ENCODE data around the gene AIM2. TPM values are rescaled to one million over a fixed set of nuclear protein-coding genes. Genes with fewer than 3 reads are reported as not detected.
A peak's percentile ranks its signal among the peaks of the same experiment; 100 is the strongest.

AIM2 gene
- total RNA-seq, 2 experiments from 2014 or later, result 0.36 to 0.74 TPM

GRCh38 chr1:159081626-159082025, 5.1 kb upstream of the AIM2 start:
- no peaks in the 10 kb centered on the region for H3K36me3 Mint-ChIP-seq (ENCODE audit: low read depth)
- no peak overlapping the region for H3K27ac Mint-ChIP-seq
- ChIA-PET CTCF (no interaction called here), POLR2A (no interaction called here)
- Histone ChIP-seq H3K27ac (ENCODE audit: low read depth in 1 of 2, low read length in 2 of 2) (no peak overlapping the region), H3K4me3 (ENCODE audit: low read length) (no peak overlapping the region), H3K9me3 (ENCODE audit: control insufficient read depth in 1 of 2, insufficient read depth in 1 of 2, low read length in 2 of 2) (no peaks in the 10 kb centered on the region), H3K27me3 (ENCODE audit: control insufficient read depth in 1 of 2, insufficient read depth in 2 of 2, low read length in 2 of 2) (no peaks in the 10 kb centered on the region), H3K36me3 (ENCODE audit: insufficient read depth, low read length) (no peaks in the 10 kb centered on the region), H3K4me1 (ENCODE audit: insufficient read depth, low read length) (peaks cover 16% of the 10 kb centered on the region)
- ATAC-seq (ENCODE audit: poor library complexity), result no peak
- no peak for TF ChIP-seq CTCF (IDR thresholded peaks at IDR 0.05)
- intact Hi-C loops (cut with DNase I, micrococcal nuclease), result no loop called here
- no peak for DNase-seq
- no peaks in the 10 kb centered on the region for H3K9me3 Mint-ChIP-seq
- H3K4me1 Mint-ChIP-seq (ENCODE audit: low read depth), result peaks cover 10% of the 10 kb centered on the region
- H3K4me3 Mint-ChIP-seq, result no peak overlapping the region
- H3K27me3 Mint-ChIP-seq, result no peaks in the 10 kb centered on the region

- intact Hi-C loops (cut with DNase I, micrococcal nuclease), result loop anchor here (5.0 to 10.0 kb wide), 3 partner anchors 72 to 1085 kb away; partner anchors contain the start of genes IFI16 (in 1 of the 2) and KIRREL1 (in 1 of the 2)
- ChIA-PET POLR2A (no interaction called here), CTCF (no interaction called here)
- peaks cover 21% of the 10 kb centered on the region for H3K4me1 ChIP-seq (ENCODE audit: insufficient read depth, low read length)
- peaks cover 19% of the 10 kb centered on the region for H3K4me1 Mint-ChIP-seq (ENCODE audit: low read depth)
- H3K27ac ChIP-seq (ENCODE audit: low read depth in 1 of 2, low read length in 2 of 2), result no peak overlapping the region
- ATAC-seq (ENCODE audit: poor library complexity) (no peak), DNase-seq (no peak)
- H3K36me3 Mint-ChIP-seq (ENCODE audit: low read depth), result no peaks in the 10 kb centered on the region
- TF ChIP-seq CTCF (IDR thresholded peaks at IDR 0.05), result no peak
- no peaks in the 10 kb centered on the region for H3K9me3 Mint-ChIP-seq
- no peak overlapping the region for H3K4me3 ChIP-seq (ENCODE audit: low read length)
- no peaks in the 10 kb centered on the region for H3K27me3 Mint-ChIP-seq
- no peak overlapping the region for H3K4me3 Mint-ChIP-seq
- H3K27me3 ChIP-seq (ENCODE audit: control insufficient read depth in 1 of 2, insufficient read depth in 2 of 2, low read length in 2 of 2), result no peaks in the 10 kb centered on the region
- H3K27ac Mint-ChIP-seq, result no peak overlapping the region
- no peaks in the 10 kb centered on the region for H3K36me3 ChIP-seq (ENCODE audit: insufficient read depth, low read length)
- no peaks in the 10 kb centered on the region for H3K9me3 ChIP-seq (ENCODE audit: control insufficient read depth in 1 of 2, insufficient read depth in 1 of 2, low read length in 2 of 2)
Measured at GRCh38 chr1:159079525-159079924, 3.0 kb upstream of the AIM2 start.

GRCh38 chr1:159077120-159077961, 775 bp upstream of the AIM2 start:
- H3K27ac Mint-ChIP-seq, result peak overlapping the region; percentile 92
- no peaks in the 10 kb centered on the region for H3K27me3 ChIP-seq (ENCODE audit: control insufficient read depth in 1 of 2, insufficient read depth in 2 of 2, low read length in 2 of 2)
- DNase-seq (peak; percentile 52 to 95 (median 82)), ATAC-seq (ENCODE audit: poor library complexity) (peak; percentile 79)
- H3K9me3 ChIP-seq (ENCODE audit: control insufficient read depth in 1 of 2, insufficient read depth in 1 of 2, low read length in 2 of 2), result no peaks in the 10 kb centered on the region
- H3K9me3 Mint-ChIP-seq, result no peaks in the 10 kb centered on the region
- peak overlapping the region; percentile 47 to 92 for H3K27ac ChIP-seq (ENCODE audit: low read depth in 1 of 2, low read length in 2 of 2)
- H3K4me1 ChIP-seq (ENCODE audit: insufficient read depth, low read length), result peaks cover 21% of the 10 kb centered on the region
- ChIA-PET POLR2A (interaction anchor here (0.7 to 3.3 kb wide), 6 partner anchors 9 to 69 kb away, joined by 3 to 20 read pairs (median 5); partner anchors contain the start of gene IFI16), CTCF (interaction anchor here (3.6 kb wide), 1 partner anchor 12 kb away, joined by 17 read pairs; no protein-coding TSS in a partner anchor)
- H3K4me3 Mint-ChIP-seq, result peak overlapping the region; percentile 62
- no peaks in the 10 kb centered on the region for H3K27me3 Mint-ChIP-seq
- H3K36me3 Mint-ChIP-seq (ENCODE audit: low read depth), result no peaks in the 10 kb centered on the region
- peaks cover 19% of the 10 kb centered on the region for H3K4me1 Mint-ChIP-seq (ENCODE audit: low read depth)
- no peaks in the 10 kb centered on the region for H3K36me3 ChIP-seq (ENCODE audit: insufficient read depth, low read length)
- intact Hi-C loops (cut with DNase I, micrococcal nuclease), result loop anchor here (5.0 to 10.0 kb wide), 3 partner anchors 70 to 1083 kb away; partner anchors contain the start of genes IFI16 (in 1 of the 2) and KIRREL1 (in 1 of the 2)
- H3K4me3 ChIP-seq (ENCODE audit: low read length), result peak overlapping the region; percentile 59
- no peak for TF ChIP-seq CTCF (IDR thresholded peaks at IDR 0.05)

Data from CD4-positive, alpha-beta T cell (primary cell).